Upper lobe of right lung (tissue), 1 donor: ENCODE measurements around the gene FAM53C. TPM values are rescaled to one million over a fixed set of nuclear protein-coding genes. Genes with fewer than 3 reads are reported as not detected.

Experiments
- ATAC-seq: fragments of 200-7000 bp; cut with Tn5 transposase; one replicate; pipeline ENCODE4 v1.9.1; 2020; ENCODE audit warnings: mild to moderate bottlenecking, moderate library complexity
- DNase-seq: peaks from one replicate; pipeline ENCODE4 v3.0.0-alpha.2; 2020
- H3K27ac ChIP-seq: fragments of 200-600 bp; one replicate; pipeline ENCODE4 v1.8.0; 2022
- H3K27me3 ChIP-seq: fragments of 200-600 bp; one replicate; pipeline ENCODE4 v1.8.0; 2022; ENCODE audit warnings: mild to moderate bottlenecking
- H3K36me3 ChIP-seq: fragments of 200-600 bp; one replicate; pipeline ENCODE4 v1.8.0; 2022
- H3K4me1 ChIP-seq: fragments of 200-600 bp; one replicate; pipeline ENCODE4 v1.8.0; 2022
- H3K4me3 ChIP-seq: fragments of 200-600 bp; one replicate; pipeline ENCODE4 v1.8.0; 2022; ENCODE audit warnings: mild to moderate bottlenecking
- H3K9me3 ChIP-seq: fragments of 200-600 bp; one replicate; pipeline ENCODE4 v1.8.0; 2022
- CTCF ChIP-seq: fragments of 200-600 bp; IDR thresholded peaks from one replicate; pipeline ENCODE4 v1.8.0; 2022; ENCODE audit warnings: antibody characterized with exemption
- intact Hi-C: fragments of 100-400 bp; cut with DNase I; formaldehyde crosslinking; loops from one replicate; pipeline ENCODE4 v1.11.0; 2022
- total RNA-seq: library from RNA; stranded (reverse); fragmentation: NEBNext Ultra II Directional; extraction: Animal tissue kit (Norgen Biotek cat#: 25700); gene quantifications from one replicate; pipeline ENCODE4 v1.2.1, GENCODE V29; 2021
- donor health status: DM: no; HTN: yes; CAD: no; lungs with severe emphysema.

Gene FAM53C
- total RNA-seq, 1 donor from 2014 or later: 23.0 TPM

- Histone ChIP-seq H3K4me3 (no peak overlapping the region), H3K27me3 (no peaks in the 10 kb centered on the region), H3K36me3 (peaks cover 16% of the 10 kb centered on the region), H3K27ac (peak overlapping the region; percentile 56), H3K9me3 (no peaks in the 10 kb centered on the region), H3K4me1 (peaks cover 33% of the 10 kb centered on the region)
- intact Hi-C loops: no loop called here
- ATAC-seq: peak; percentile 75
- no peak for DNase-seq
- TF ChIP-seq CTCF: no peak
Observed at GRCh38 chr5:138369261-138369660, 31.2 kb downstream of the FAM53C start.

GRCh38 chr5:138369706-138370105 lies 31.6 kb downstream of the FAM53C start:
- Histone ChIP-seq H3K36me3 (peaks cover 19% of the 10 kb centered on the region), H3K27me3 (no peaks in the 10 kb centered on the region), H3K4me3 (no peak overlapping the region), H3K27ac (peak overlapping the region; percentile 56), H3K9me3 (no peaks in the 10 kb centered on the region), H3K4me1 (peaks cover 33% of the 10 kb centered on the region)
- no peak for TF ChIP-seq CTCF
- ATAC-seq: peak; percentile 86
- intact Hi-C loops: no loop called here
- no peak for DNase-seq

GRCh38 chr5:138370537-138370936 lies 32.5 kb downstream of the FAM53C start:
- no peak overlapping the region for H3K4me3 ChIP-seq
- ATAC-seq: peak; percentile 30
- H3K27me3 ChIP-seq: no peaks in the 10 kb centered on the region
- peaks cover 27% of the 10 kb centered on the region for H3K36me3 ChIP-seq
- intact Hi-C loops: no loop called here
- no peak for TF ChIP-seq CTCF
- H3K9me3 ChIP-seq: no peaks in the 10 kb centered on the region
- H3K4me1 ChIP-seq: peaks cover 33% of the 10 kb centered on the region
- H3K27ac ChIP-seq: peak overlapping the region; percentile 34
- DNase-seq: no peak

- no peak for DNase-seq
- Histone ChIP-seq H3K27ac (no peak overlapping the region), H3K9me3 (no peaks in the 10 kb centered on the region), H3K27me3 (no peaks in the 10 kb centered on the region), H3K36me3 (peaks cover 36% of the 10 kb centered on the region), H3K4me3 (no peak overlapping the region), H3K4me1 (peaks cover 31% of the 10 kb centered on the region)
- intact Hi-C loops: no loop called here
- ATAC-seq: peak; percentile 10
- no peak for TF ChIP-seq CTCF
Observed at GRCh38 chr5:138371454-138371853, 33.4 kb downstream of the FAM53C start.

GRCh38 chr5:138372225-138372624 lies 34.2 kb downstream of the FAM53C start:
- Histone ChIP-seq H3K27ac (no peak overlapping the region), H3K9me3 (no peaks in the 10 kb centered on the region), H3K36me3 (peaks cover 44% of the 10 kb centered on the region), H3K4me3 (no peak overlapping the region), H3K4me1 (peaks cover 24% of the 10 kb centered on the region), H3K27me3 (no peaks in the 10 kb centered on the region)
- intact Hi-C loops: no loop called here
- no peak for DNase-seq
- ATAC-seq: no peak
- TF ChIP-seq CTCF: no peak

GRCh38 chr5:138372653-138373052 lies 34.6 kb downstream of the FAM53C start:
- ATAC-seq (no peak), DNase-seq (no peak)
- Histone ChIP-seq H3K4me1 (peaks cover 20% of the 10 kb centered on the region), H3K4me3 (no peak overlapping the region), H3K27ac (no peak overlapping the region), H3K36me3 (peaks cover 48% of the 10 kb centered on the region), H3K27me3 (no peaks in the 10 kb centered on the region), H3K9me3 (no peaks in the 10 kb centered on the region)
- intact Hi-C loops: no loop called here
- TF ChIP-seq CTCF: no peak
